HG02943 (cell line): ENCODE results near the gene PTPRN2.
"Not testable (repeated sequence)": the region's sequence is repeated elsewhere in the genome, so short reads cannot be mapped to it uniquely, and the experiment has no call there.

Experiments used
- ATAC-seq: cut with Tn5 transposase; IDR thresholded peaks from one replicate; pipeline ENCODE4 v1.9.1; 2021; ENCODE audit warnings: mild to moderate bottlenecking, low read depth, moderate library complexity; ENCODE audit not compliant: unreplicated experiment

PTPRN2 gene

GRCh38 chr7:157986051-157986450 lies 601.6 kb downstream of the PTPRN2 start:
- no peak for ATAC-seq

- ATAC-seq, result no peak
Measured at GRCh38 chr7:157985636-157986035, 602.0 kb downstream of the PTPRN2 start.

GRCh38 chr7:157984423-157985163 lies 603.0 kb downstream of the PTPRN2 start:
- ATAC-seq, result no peak

- no peak for ATAC-seq
Measured at GRCh38 chr7:157983502-157984422, 603.9 kb downstream of the PTPRN2 start.

GRCh38 chr7:157981778-157982177 lies 605.8 kb downstream of the PTPRN2 start:
- ATAC-seq, result no peak

GRCh38 chr7:157980774-157981173 lies 606.8 kb downstream of the PTPRN2 start:
- ATAC-seq, result no peak

GRCh38 chr7:157980341-157980731 lies 607.3 kb downstream of the PTPRN2 start:
- not testable (repeated sequence) for ATAC-seq

- no peak for ATAC-seq
Measured at GRCh38 chr7:157979636-157980340, 607.8 kb downstream of the PTPRN2 start.

GRCh38 chr7:157978766-157979165 lies 608.9 kb downstream of the PTPRN2 start:
- ATAC-seq, result no peak

- no peak for ATAC-seq
Measured at GRCh38 chr7:157977717-157978496, 609.7 kb downstream of the PTPRN2 start.

GRCh38 chr7:157977306-157977705 lies 610.3 kb downstream of the PTPRN2 start:
- no peak for ATAC-seq

GRCh38 chr7:157976406-157976805 lies 611.2 kb downstream of the PTPRN2 start:
- ATAC-seq, result no peak

- ATAC-seq, result no peak
Measured at GRCh38 chr7:157975401-157976372, 611.9 kb downstream of the PTPRN2 start.

GRCh38 chr7:157974678-157975230 lies 612.9 kb downstream of the PTPRN2 start:
- no peak for ATAC-seq

GRCh38 chr7:157973971-157974677 lies 613.5 kb downstream of the PTPRN2 start:
- ATAC-seq, result no peak

GRCh38 chr7:157972914-157973313 lies 614.7 kb downstream of the PTPRN2 start:
- no peak for ATAC-seq

- ATAC-seq, result no peak
Measured at GRCh38 chr7:157971501-157971900, 616.1 kb downstream of the PTPRN2 start.

GRCh38 chr7:157970744-157971143 lies 616.9 kb downstream of the PTPRN2 start:
- no peak for ATAC-seq
